Measurements from ENCODE around the gene SLFN14.

- no peak for TF ChIP-seq MZF1 (tag by site-specific recombination; IDR thresholded peaks at IDR 0.05; ENCODE audit: borderline replicate concordance)
- TF ChIP-seq, protein P1, sequence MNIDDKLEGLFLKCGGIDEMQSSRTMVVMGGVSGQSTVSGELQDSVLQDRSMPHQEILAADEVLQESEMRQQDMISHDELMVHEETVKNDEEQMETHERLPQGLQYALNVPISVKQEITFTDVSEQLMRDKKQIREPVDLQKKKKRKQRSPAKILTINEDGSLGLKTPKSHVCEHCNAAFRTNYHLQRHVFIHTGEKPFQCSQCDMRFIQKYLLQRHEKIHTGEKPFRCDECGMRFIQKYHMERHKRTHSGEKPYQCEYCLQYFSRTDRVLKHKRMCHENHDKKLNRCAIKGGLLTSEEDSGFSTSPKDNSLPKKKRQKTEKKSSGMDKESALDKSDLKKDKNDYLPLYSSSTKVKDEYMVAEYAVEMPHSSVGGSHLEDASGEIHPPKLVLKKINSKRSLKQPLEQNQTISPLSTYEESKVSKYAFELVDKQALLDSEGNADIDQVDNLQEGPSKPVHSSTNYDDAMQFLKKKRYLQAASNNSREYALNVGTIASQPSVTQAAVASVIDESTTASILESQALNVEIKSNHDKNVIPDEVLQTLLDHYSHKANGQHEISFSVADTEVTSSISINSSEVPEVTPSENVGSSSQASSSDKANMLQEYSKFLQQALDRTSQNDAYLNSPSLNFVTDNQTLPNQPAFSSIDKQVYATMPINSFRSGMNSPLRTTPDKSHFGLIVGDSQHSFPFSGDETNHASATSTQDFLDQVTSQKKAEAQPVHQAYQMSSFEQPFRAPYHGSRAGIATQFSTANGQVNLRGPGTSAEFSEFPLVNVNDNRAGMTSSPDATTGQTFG (tag by site-specific recombination; IDR thresholded peaks at IDR 0.05; ENCODE audit: borderline replicate concordance): no peak
- TF ChIP-seq, protein P2, sequence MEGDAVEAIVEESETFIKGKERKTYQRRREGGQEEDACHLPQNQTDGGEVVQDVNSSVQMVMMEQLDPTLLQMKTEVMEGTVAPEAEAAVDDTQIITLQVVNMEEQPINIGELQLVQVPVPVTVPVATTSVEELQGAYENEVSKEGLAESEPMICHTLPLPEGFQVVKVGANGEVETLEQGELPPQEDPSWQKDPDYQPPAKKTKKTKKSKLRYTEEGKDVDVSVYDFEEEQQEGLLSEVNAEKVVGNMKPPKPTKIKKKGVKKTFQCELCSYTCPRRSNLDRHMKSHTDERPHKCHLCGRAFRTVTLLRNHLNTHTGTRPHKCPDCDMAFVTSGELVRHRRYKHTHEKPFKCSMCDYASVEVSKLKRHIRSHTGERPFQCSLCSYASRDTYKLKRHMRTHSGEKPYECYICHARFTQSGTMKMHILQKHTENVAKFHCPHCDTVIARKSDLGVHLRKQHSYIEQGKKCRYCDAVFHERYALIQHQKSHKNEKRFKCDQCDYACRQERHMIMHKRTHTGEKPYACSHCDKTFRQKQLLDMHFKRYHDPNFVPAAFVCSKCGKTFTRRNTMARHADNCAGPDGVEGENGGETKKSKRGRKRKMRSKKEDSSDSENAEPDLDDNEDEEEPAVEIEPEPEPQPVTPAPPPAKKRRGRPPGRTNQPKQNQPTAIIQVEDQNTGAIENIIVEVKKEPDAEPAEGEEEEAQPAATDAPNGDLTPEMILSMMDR (tag by site-specific recombination; IDR thresholded peaks at IDR 0.05): no peak
- no peak for TF ChIP-seq ELK4 (IDR thresholded peaks at IDR 0.05; ENCODE audit: borderline replicate concordance, low read depth, low read length)
- TF ChIP-seq ZNF707 (tag by site-specific recombination; IDR thresholded peaks at IDR 0.05): no peak
- TF ChIP-seq GLI4 (tag by site-specific recombination; IDR thresholded peaks at IDR 0.05): no peak
- TF ChIP-seq ZNF324 (tag by site-specific recombination; IDR thresholded peaks at IDR 0.05): no peak
- no peak for TF ChIP-seq ZNF362 (tag by site-specific recombination; IDR thresholded peaks at IDR 0.05)
- TF ChIP-seq ZNF792 (tag by site-specific recombination; IDR thresholded peaks at IDR 0.05): no peak
- TF ChIP-seq ZNF514 (tag by site-specific recombination; IDR thresholded peaks at IDR 0.05): no peak
- no peak for TF ChIP-seq ZNF354C (tag by site-specific recombination; IDR thresholded peaks at IDR 0.05; ENCODE audit: borderline replicate concordance, low read depth)
These were observed 45.1 kb upstream of the SLFN14 start for GRCh38 chr17:35605678-35606077.
